HTERT RPE-1 (cell line): ENCODE results near the gene ATXN2L.

Experiments used
- in situ Hi-C: fragments of 300-500 bp; cut with MboI; formaldehyde crosslinking; loops from 4 replicates; pipeline ENCODE4 v1.14.3; 2020; ENCODE audit warnings: low sequenced_read_pairs

ATXN2L gene

DNA sequence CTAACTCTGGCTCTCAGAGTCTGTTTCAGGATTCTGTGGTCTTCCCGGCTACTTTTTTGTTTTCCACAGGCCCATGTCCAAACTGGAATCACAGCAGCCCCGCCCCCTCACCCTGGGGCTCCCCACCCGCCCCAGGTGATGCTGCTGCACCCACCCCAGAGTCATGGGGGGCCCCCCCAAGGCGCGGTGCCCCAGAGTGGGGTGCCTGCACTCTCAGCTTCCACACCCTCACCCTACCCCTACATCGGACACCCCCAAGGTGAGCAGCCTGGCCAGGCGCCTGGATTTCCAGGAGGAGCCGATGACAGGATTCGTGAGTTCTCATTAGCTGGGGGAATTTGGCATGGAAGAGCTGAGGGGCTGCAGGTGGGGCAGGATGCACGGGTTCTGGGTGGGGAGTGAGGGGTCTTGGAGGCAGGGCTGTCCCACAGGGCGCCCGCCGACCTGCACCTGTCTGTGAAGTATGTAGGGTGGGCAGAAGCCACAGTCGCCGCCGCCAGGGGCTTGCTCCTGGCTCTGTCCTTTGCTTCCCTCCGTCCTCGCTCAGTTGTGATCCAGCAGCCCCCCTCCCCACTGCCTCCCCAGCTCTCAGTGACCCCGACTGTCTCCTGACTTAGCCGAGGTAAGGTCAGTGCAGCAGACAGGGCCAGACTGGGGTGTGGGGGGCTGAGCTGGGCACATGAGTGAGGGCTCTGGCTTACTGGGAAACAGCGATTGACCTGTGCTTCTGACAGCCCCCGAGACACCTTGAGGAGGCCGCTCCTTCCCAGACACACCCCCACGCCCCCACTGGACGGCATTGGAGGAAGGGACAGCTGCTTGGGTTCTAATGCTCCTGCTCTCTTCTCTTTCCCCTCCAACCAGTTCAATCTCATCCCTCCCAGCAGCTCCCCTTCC lies 13.3 kb downstream of the ATXN2L start:
- in situ Hi-C loops: no loop called here

DNA sequence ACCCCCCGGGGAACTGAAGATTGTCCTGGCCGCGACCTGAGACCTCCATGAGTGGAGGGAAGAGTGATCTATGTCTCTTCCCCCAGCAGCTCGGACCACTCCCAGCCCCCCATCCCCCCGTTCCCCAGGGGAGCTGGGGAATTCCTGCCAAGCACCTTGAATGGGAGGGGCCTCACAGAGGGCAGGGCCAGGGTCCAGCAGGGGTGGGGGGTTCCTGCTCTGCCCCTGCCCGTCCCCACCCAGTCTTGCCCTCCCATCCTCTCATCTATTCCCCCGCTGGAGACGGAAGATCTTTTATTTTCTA lies 13.9 kb downstream of the ATXN2L start:
- in situ Hi-C loops: no loop called here

DNA sequence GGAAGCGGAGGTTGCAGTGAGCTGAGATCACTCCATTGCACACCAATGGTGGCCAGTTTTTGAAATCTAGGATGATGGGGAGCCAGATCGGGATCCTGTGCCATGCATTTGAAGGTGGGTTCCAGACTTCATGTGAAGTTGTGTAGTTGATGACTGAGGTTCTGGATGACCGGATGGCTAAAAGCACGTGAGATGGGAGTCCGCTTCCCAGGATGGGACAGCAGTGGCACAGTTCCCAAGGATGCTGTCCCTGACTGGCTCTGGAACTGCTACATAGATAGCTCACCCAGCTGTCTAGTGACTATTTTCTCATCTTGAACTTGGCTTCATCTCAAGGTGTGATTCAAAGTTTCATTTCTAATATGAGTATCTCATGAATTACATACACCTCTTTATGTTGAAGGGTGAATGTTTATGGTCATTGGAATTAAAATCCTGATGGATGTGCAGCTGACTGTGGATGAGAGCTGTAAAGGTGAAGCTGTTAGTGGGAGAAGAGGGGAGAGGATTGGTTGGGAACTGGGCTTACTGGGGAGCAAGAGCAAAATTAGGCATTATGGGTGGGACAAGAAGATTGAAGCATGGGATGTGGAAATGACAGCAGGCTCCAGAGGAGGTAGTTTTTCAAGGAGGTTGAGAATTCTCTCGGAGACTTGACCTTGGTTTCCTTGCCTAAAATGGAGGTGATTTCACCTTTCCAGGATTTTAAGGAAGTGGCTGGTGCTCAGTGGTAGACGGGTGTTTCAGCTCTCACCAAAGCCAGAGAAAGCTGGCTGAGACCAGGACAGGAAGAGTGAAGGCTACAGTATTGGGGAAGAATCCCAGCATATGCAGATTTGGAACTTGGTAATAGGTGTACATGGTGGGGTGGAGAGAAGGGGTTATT lies 15.1 kb downstream of the ATXN2L start:
- in situ Hi-C loops: no loop called here

DNA sequence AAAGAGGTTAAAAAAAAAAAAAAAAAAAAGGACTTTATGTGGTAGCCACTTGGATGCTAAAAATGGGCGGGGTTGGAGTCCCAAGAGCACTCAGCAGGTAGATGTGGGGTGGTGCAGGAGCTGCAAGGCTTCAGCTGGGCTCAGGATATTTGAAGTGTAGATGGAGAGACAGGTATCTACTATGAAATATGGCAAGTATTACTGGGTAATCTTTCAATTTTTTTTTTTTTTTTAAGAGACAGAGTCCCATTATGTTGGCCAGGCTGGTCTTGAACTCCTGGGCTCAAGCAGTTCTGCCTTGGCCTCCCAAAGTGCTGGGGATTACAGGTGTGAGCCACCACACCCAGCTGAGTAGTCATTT lies 15.7 kb downstream of the ATXN2L start:
- in situ Hi-C loops: no loop called here

DNA sequence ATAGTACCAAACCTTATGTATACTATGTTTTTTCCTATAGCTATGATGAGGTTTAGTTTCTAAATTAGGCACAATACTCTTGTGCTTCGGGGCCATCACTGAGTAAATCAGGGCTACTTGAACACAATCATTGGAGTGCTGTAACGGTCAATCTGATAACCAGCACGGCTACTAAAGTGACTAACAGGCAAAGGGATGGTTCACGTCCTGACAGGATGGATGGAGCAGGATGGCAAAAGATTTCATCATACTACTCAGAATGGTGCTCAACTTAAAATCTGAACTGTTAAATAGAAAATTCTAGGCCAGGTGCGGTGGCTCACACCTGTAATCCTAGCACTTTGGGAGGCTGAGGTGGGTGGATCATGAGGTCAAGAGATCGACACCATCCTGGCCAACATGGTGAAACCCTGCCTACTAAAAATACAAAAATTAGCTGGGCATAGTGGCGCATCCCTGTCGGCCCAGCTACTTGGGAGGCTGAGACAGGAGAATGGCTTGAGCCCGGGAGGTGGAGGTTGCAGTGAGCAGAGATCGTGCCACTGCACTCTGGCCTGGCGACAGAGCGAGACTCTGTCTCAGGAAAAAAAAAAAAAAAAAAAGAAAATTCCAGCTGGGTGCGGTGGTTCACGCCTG lies 16.3 kb downstream of the ATXN2L start:
- in situ Hi-C loops: no loop called here

DNA sequence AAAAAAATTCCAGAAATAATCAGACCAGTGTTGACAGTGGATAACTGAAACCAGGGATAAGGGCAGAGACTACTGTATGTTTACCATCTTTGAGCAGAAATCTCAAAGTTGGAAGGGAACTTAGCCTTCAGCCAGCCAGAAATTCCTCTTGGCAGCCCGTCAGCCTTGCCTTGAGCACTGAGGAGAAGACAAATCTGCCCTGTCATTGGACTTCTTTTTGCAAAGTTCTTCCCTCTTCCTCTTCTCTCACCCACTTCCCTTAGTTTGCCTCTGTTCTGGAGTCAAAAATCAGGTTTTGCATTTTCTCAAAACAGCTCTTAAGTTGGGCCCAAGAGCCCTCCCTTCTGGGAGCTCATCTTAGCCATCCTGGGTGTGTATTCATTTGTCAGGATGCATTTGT lies 17.1 kb downstream of the ATXN2L start:
- in situ Hi-C loops: no loop called here

DNA sequence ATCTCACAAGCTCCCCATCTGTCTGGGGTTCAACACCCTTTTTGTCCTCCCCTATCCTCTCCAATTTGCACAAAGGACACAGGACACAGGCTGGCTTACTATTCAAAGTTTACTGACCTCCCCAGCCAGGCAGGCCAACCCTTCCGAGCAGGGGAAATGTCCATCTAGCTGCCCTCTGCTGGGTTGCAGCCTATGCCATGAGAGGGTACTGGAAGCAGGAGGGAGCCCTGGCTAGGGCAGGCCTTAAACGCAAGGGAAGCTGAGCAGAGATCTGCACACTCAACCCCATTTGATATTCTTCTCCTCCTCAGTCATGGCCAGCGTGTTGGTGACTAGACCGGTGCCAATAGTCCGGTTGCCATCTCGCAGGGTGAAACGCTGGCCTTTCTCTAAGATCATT lies 19.9 kb downstream of the ATXN2L start:
- in situ Hi-C loops: no loop called here

DNA sequence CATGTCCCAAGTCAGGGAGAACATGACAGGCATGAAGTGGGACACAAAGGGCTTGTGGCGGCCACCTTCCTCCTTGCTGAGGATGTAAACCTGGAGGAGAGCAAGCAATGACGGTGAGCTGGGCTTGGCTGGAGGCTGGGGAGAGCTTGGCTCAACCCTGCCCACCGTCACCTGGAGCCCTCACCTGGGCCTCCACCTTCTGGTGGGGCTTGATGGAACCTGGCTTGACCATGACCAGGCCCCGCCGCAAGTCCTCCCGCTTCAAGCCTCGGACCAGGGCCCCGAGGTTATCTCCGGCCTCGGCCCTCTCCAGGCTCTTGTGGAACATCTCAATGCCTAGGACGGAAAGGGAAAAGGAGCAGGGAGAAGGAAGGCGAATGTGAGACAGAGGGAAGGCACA lies 21.0 kb downstream of the ATXN2L start:
- in situ Hi-C loops: no loop called here

DNA sequence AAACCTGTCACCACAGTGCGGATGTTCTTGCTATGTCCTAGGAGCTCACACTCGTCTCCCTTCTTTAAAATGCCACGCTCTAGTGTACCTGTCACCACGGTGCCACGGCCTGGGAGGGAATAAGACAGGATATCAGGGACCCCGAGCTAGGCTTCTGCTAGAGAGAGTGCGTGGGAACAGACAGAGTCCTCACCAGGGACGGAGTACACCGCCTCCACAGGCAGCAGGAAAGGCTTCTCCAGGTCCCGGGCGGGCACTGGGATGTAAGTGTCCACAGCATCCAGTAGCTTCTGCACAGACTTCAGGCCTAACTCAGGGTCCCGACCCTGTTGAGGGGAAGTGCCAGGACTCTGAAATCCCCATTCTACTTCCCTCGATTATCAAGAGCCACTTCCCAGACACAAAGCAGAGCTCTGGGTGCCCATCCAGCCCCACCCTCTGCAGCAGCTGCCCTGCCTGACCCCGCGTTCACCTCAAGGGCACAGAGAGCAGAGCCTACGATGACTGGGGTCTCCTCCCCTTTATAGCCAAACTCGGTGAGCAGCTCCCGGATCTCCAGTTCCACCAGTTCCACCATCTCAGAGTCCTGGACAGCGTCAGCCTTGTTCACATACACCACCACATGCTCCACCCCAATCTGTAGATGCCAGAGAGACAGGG lies 21.6 kb downstream of the ATXN2L start:
- in situ Hi-C loops: no loop called here

DNA sequence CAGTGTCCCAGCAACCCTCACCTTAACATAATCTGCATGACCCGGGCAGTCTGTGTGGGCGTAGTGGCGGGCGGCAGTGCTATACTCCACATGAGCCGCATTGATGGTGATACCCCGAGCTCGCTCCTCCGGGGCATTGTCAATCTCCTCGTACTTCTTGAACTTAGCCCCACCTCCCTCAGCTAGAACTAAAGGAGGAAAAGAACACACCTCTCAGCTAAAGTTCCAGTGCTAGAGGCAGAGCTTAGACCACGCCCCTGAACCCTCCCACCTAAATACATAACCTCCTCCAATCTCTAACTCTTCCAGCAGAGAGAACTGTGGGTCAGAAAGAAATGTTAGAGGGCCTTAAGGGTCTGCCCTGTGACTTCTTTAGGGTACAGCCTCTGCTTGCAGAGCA lies 22.5 kb downstream of the ATXN2L start:
- in situ Hi-C loops: no loop called here

DNA sequence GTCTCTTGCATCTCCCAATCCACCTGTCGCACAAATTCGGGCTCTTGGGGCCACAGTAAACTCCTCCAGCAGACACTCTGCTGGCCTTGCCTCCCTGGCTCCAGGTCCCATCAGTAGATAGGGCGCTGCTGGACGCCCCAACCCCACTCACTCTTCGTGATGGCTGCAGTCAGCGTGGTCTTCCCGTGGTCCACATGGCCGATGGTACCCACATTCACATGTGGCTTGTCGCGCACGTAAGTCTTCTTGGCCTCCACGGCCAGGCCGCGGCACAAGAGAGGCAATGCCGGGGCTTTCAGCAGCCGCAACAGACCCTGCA lies 22.9 kb downstream of the ATXN2L start:
- in situ Hi-C loops: no loop called here

DNA sequence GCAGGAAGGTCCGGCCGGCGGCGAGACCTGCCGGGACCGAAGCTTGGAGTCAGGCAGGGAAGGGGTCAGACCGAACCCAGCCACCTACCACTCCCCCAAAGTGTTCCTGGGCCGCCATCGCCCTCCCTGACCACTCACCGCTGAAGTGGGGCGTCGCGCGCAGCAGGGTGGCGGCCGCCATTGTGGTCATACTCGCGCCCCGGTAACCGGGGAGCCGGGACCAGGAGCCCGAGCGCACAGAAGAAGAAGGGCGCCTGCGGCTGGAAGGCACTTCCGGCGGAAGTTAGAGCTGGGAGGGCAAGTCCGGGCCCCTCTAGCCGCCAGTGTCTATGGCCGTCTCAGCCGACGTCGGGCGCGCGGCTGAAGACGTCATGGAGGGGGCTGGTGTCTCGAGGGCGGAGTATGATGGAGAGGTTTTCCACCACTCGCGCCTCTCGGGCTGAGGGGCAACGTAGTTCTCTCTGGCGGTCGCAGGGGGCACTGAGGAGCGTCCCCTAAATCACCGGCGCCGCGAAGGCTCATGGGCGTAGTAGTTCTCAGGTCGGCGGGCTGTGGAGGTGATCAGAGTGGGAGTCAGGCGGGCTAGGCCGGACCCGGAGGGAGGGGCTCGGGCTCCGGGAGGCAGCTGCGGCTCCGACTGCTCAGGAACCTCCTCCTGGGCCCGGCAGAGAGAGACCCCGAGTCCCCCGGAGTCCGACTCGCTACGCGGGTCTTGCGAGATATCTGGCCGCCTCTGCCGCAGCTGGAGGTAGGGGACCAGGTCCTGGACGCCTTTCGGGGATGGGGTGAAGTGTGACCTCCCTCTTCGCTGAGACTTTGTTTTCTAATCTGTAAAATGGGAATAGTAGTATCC lies 23.5 kb downstream of the ATXN2L start, which contains the start of gene TUFM:
TUFM (minus strand) TSS at position 269 of the 853 bp plus-strand sequence; CDS start at position 190, 79 bp downstream.
- in situ Hi-C loops: no loop called here

DNA sequence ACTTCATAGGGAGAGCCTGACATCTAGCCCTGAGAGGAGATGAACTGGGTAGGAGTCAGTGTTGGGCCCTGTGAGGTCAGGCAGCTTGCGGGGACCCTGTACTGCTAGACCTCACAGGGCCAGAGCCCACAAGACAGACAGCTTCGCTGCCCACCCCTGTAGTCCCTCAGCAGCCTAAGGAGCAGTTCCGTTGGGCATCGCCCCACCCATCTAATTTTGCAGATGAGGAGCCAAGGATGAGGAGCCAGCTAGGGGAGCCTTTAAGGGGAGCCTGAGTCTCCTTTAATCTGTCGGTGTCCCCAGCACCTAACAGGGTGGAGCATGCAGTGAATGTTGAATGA lies 24.1 kb downstream of the ATXN2L start:
- in situ Hi-C loops: no loop called here

DNA sequence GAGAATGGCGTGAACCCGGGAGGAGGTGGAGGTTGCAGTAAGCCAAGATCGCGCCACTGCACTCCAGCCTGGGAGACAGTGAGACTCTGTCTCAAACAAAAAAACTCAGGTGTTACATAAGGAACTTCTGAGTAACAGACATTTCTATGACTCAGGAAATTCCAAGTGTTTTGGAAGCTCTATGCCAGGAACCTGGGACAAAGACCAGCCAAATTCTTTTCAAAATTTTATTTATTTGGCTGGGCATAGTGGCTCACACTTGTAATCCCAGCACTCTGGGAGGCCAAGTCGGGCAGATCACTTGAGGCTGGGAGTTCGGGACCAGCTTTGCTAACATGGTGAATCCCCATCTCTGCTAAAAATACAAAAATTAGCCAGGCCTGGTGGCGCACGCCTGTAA lies 35.6 kb downstream of the ATXN2L start:
- in situ Hi-C loops: no loop called here

DNA sequence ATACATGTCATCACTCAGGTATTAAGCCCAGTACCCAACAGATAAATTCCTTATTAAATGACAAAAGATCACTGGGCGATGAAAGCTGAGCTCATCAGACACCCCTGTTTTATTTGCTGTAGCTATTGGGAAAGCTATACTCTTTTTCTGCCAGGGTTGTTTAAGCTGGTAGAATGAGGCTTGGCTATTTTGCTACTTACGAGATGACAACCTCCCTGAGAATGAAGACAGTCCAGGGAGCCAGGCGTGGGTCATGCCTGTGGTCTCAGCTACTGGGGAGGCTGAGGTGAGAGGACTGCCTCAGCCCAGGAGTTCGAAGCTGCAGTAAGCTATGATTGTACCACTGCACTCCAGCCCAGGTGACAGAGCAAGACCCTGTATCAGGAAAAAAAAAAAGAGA lies 36.5 kb downstream of the ATXN2L start:
- in situ Hi-C loops: no loop called here

DNA sequence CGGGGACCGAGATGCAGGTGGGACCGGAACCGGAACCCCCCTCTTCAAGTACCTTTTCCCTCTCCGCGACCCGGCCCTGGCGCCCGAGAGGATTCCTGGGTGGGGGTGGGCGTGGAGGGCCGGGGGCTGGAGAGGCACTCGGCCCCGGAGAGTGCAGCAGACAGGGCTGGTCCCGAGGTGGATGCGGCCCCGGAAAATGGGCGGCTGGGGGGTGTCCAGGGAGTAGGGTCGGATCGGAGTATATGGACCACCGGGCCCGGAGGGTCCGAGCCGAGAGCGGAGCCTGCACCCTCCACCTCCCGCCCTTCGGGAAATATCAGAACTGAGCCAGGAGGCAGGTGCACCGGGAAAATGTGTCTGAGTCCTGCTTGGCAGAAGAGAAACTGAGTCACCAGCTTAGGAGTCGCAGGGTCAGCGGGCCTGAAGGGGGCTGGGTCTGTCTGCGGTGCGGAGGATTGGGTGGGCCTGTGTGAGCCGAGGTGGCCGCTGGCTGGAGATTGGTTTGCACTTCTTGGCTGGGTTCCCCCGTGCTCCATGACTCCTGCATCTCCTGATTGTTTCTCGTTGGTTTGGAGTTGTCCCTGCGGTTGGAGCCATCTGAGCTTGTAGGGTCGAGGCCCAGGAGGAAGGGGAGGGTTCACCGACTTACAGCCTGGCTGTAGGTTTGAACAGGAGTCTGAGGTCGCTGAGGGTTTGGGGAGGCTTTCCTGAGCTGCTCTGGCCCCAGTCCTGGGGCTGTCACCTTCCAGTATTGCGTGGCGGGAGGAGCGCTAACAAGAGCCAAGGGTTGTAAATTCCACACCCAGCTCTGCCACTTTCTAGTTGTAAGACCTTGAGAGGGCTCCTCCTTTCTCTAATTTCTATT lies 41.4 kb downstream of the ATXN2L start:
- in situ Hi-C loops: no loop called here

DNA sequence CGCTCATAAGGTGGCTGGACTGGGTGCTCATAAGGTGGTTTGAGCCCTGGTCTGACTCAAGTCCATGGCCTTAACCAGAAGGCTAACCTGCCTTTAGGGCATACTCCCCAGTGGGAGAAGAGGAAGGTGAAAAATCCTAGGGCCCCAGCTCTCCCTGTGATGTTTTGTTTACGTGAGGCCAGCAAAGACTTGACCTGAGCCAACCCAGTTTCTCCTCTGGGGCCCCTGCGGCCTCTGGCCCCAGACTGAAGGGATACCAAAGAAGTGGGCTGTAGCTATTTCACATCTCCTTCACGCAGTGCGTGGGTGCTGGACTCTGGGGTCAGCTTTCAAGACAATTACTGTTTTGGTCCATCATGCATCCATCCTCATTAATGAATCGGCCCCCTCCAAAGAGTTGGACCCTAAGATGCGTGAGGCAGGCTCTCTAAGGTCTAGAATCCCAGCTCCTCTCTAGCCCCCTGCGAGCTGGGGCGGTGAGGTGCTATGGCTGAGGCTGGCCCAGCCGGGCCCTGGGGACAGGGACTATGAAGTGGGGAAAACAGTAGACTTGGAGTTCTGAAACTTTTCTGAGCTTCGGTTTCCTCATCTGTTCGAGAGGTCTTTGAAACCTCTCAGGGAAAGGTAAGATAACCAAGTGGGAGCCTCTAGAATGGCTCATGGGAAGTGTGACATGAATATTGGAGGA lies 42.3 kb downstream of the ATXN2L start:
- in situ Hi-C loops: no loop called here

DNA sequence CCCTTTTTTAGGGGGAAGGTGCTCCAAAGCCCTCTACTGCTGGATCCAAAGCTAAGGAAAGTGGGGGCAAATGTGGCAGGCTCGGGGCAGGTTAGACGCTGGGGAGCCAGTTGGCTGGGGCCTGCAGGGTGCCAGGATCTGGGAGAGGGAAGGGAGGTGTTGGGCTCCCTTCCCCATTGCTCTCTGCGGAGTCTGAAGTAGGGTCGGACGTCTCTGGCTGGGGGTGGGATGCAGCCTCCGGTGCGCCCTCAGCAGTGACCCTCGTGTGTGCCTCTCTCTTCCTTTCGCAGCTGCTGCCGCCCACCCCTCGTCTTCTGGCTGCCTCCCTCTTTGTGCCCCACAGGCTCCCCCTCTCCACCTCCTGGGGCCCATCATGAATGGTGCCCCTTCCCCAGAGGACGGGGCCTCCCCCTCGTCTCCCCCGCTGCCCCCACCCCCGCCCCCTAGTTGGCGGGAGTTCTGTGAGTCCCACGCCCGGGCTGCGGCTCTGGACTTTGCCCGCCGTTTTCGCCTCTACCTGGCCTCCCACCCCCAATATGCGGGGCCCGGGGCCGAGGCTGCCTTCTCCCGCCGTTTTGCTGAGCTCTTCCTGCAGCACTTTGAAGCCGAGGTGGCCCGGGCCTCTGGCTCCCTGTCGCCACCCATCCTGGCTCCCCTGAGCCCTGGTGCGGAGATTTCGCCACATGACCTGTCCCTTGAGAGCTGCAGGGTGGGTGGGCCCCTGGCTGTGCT lies 43.1 kb downstream of the ATXN2L start:
- in situ Hi-C loops: no loop called here
